Measurements from ENCODE around the gene JMJD7.

DNA sequence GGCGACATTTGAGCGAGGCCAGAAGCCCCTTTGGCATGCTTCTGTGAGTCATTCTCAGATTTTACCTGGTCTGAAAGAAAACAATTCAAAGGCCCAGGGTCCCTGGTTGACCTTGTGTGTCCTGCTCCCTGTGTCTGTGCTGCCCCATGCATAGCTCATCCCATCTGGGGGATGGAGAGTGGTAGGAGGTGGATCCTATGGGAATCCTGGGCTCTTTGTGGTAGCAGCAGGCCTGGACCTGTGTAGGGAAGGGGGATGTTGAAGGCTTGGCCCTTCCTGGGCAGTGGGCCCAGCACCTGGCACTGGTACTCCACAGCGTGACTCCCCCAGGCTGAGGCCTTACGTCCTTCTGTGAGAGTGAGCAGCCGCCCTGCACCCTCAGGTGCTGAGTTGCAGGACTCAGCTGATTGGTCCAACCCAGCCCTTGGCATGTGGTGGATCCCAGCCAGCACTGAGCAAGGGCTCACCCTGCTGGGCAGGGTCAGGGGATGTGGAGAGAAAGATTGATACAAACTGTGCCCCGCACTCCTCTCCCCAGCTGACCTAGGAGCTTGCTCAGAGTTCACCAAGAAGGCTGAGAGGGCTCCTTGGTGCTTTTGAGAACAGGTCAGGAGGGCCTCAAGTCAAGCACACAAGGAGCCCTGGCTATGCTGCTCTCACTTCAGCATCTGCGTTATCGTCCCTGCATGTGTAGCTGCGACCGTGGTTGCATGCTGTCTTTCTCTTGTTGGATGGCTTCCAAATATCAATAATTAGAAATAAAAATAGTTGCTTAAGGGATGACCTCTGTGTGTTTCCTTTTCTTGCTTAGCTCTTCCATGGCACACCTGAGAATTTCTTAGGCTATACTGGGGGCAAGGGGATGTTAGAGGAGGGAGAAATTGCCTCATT lies 21.4 kb upstream of the JMJD7 start:
- no peak for TF ChIP-seq CTCF (IDR thresholded peaks at IDR 0.05)
- TF ChIP-seq POLR2A (IDR thresholded peaks at IDR 0.05) = no peak
